GM23248 (cell line): ENCODE results near the gene RPA1.

Experiments
- EZH2 ChIP-seq: fragments of 200-600 bp; sonication (generic); IDR thresholded peaks from 2 replicates; pipeline ENCODE4 v1.6.1; 2018; ENCODE audit warnings: antibody characterized with exemption, mild to moderate bottlenecking; ENCODE audit not compliant: insufficient read depth, poor library complexity, severe bottlenecking
- EZH2phosphoT487 ChIP-seq: fragments of 200-600 bp; sonication (generic); IDR thresholded peaks from 2 replicates; pipeline ENCODE4 v1.6.1; 2018; ENCODE audit warnings: antibody characterized with exemption, moderate library complexity, mild to moderate bottlenecking, low read depth; ENCODE audit not compliant: insufficient read depth

DNA sequence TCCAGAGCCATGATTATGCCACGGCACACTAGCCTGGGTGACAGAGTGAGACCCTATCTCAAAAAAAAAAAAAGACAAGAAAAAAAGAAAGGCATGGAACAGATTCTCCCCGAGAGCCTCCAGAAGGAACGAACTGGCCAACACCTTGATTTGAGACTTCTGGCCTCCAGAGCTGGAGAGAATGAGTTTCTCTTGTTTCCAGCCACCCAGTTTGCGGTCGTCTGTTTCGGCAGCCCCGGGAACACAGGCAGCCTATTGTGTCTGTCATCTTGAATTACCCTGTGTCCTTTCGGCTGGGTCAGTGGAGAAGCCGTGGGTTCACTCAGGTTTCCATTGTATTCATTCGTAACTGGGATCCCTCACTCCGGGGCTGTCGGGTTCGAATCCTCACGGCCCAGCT lies 83.9 kb downstream of the RPA1 start:
- TF ChIP-seq EZH2 (no peak), EZH2phosphoT487 (no peak)
